ENCODE data around the gene CADPS. TPM values are rescaled to one million over a fixed set of nuclear protein-coding genes. Genes with fewer than 3 reads are reported as not detected.

CADPS gene
- total and polyA plus RNA-seq, 2 of the 4 experiments (the other 2 are of a cell fraction): not detected

DNA sequence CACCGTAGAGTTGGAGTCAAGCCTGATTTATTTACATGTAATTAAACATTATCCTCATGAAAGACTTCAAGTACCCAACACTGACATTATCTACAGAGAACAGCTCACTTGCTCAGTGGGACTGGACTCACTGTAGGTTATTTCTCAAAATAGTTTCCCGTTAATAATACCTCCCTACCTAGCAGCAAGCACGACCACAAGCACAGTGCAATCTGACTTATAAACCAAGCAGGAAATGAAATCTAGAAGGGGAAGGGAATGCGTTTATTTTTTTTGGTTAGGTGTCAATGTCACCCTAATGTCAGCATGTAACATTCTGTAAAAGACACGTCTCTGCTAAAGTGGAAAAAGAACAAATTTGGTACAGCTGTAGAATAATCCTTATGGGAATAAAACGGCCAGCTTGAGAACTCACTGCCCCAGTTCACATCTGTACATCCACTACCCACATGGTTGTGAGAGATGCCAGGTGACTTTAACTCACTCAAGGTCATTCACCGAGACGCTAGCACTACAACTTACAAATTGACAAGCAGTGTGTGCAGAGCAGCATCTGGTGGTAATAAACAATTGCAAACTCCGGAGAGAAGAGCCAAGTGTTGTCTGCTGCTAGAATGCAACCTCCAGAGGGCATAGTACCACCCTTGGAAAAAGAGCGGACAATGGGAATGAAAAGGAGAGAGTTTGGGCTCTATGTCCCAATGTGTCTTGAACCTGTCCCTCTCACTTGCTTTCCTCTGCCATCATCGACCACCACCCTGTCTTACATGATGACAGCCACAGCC, 242.5 kb downstream of the CADPS start:
- H2AFZ ChIP-seq (replicated peaks; ENCODE audit: low read length, poor library complexity): no peak overlapping the region
- no peak overlapping the region for H3K56ac ChIP-seq (ENCODE audit: extremely low read depth, insufficient read depth, low read length)
- H3K36me3 ChIP-seq (ENCODE audit: control insufficient read depth, insufficient read depth, low read length): no peaks in the 10 kb centered on the region
- no peak overlapping the region for H2BK15ac ChIP-seq (ENCODE audit: low read depth, low read length)
- no peak for DNase-seq
- no peak overlapping the region for H3K4ac ChIP-seq (ENCODE audit: low read depth, low read length)
- no peak overlapping the region for H4K91ac ChIP-seq (ENCODE audit: insufficient read depth, low read depth, low read length)
- H4K5ac ChIP-seq (ENCODE audit: low read depth, low read length): no peak overlapping the region
- no peak for ATAC-seq (ENCODE audit: low read depth)
- no peak overlapping the region for H3K4me2 ChIP-seq (ENCODE audit: low read depth, low read length)
- 57% methylated on average over 1 of the region's 11 CpGs; no CpG with 5 or more reads in 1 of the 2 experiments for WGBS, 2 experiments (ENCODE audit: extremely low coverage in 2 of 2, insufficient read length in 1 of 2)
- CTCF ChIA-PET: interaction anchor here (1.2 kb wide), 1 partner anchor 10 kb away, joined by 5 read pairs; no protein-coding TSS in a partner anchor
- intact Hi-C loops (cut with micrococcal nuclease) (no loop called here), in situ Hi-C loops (cut with MboI; ENCODE audit: low sequenced_read_pairs) (no loop called here), dilution Hi-C loops (cut with HindIII; ENCODE audit: low sequenced_read_pairs, unreplicated experiment) (no loop called here)
- no peak overlapping the region for H2AK5ac ChIP-seq (ENCODE audit: low read depth, low read length)
- H2BK120ac ChIP-seq (ENCODE audit: low read depth, low read length): no peak overlapping the region
- H4K8ac ChIP-seq (ENCODE audit: low read depth in 2 of 2, low read length in 2 of 2): no peak overlapping the region
- no peak overlapping the region for H3K18ac ChIP-seq (ENCODE audit: low read depth, low read length)
- no TSS peak for BruUV-seq (replicated peaks)
- peaks cover 2% of the 10 kb centered on the region; the same call in 1 of the 2 replicates for H3K9me1 ChIP-seq (ENCODE audit: insufficient read depth, low read length)
- H3K9ac ChIP-seq (ENCODE audit: low read depth, low read length): no peak overlapping the region
- no peak overlapping the region for H3K14ac ChIP-seq (replicated peaks; ENCODE audit: low read depth, low read length)
- no peak overlapping the region for H2BK20ac ChIP-seq (ENCODE audit: low read depth, low read length)
- no peaks in the 10 kb centered on the region for H4K20me1 ChIP-seq (ENCODE audit: insufficient read depth, low read length)
- H2AK9ac ChIP-seq (replicated peaks; ENCODE audit: low read depth, low read length, poor library complexity): no peak overlapping the region
- no peak overlapping the region for H3K27ac ChIP-seq (ENCODE audit: insufficient read depth, low read length)
- no peaks in the 10 kb centered on the region for H3K4me1 ChIP-seq (ENCODE audit: control insufficient read depth, insufficient read depth, low read length)
- H2BK5ac ChIP-seq (ENCODE audit: low read depth, low read length, poor library complexity, severe bottlenecking): no peak overlapping the region
- H3K9me3 ChIP-seq (ENCODE audit: control insufficient read depth, insufficient read depth, low read length): no peaks in the 10 kb centered on the region
- no peak overlapping the region for H3K4me3 ChIP-seq (ENCODE audit: insufficient read depth, low read depth, low read length)
- POLR2A ChIA-PET (ENCODE audit: unreplicated experiment): no interaction called here
- H3K23ac ChIP-seq (ENCODE audit: low read depth, low read length): no peak overlapping the region
- H3K79me1 ChIP-seq (ENCODE audit: low read depth in 1 of 2, low read length in 2 of 2): no peaks in the 10 kb centered on the region
- peaks cover 9% of the 10 kb centered on the region for H3K27me3 ChIP-seq (ENCODE audit: control insufficient read depth, insufficient read depth, low read length)
- TF ChIP-seq, protein P1, sequence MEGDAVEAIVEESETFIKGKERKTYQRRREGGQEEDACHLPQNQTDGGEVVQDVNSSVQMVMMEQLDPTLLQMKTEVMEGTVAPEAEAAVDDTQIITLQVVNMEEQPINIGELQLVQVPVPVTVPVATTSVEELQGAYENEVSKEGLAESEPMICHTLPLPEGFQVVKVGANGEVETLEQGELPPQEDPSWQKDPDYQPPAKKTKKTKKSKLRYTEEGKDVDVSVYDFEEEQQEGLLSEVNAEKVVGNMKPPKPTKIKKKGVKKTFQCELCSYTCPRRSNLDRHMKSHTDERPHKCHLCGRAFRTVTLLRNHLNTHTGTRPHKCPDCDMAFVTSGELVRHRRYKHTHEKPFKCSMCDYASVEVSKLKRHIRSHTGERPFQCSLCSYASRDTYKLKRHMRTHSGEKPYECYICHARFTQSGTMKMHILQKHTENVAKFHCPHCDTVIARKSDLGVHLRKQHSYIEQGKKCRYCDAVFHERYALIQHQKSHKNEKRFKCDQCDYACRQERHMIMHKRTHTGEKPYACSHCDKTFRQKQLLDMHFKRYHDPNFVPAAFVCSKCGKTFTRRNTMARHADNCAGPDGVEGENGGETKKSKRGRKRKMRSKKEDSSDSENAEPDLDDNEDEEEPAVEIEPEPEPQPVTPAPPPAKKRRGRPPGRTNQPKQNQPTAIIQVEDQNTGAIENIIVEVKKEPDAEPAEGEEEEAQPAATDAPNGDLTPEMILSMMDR (conservative IDR thresholded peaks at IDR 0.05; ENCODE audit: low read depth, low read length): no peak
- TF ChIP-seq RAD21 (IDR thresholded peaks at IDR 0.05; ENCODE audit: low read length) (no peak), MAZ (IDR thresholded peaks at IDR 0.05; ENCODE audit: borderline replicate concordance, low read depth, low read length) (no peak), CHD1 (IDR thresholded peaks at IDR 0.05; ENCODE audit: low read depth, low read length) (no peak), BHLHE40 (IDR thresholded peaks at IDR 0.05; ENCODE audit: low read depth, low read length) (no peak), CEBPB (IDR thresholded peaks at IDR 0.05; ENCODE audit: low read depth, low read length) (no peak), POLR2A (IDR thresholded peaks at IDR 0.05; ENCODE audit: low read depth, low read length) (no peak), NFE2L2 (IDR thresholded peaks at IDR 0.05; ENCODE audit: low read depth, low read length) (no peak), MAFK (IDR thresholded peaks at IDR 0.05; ENCODE audit: low read depth, low read length) (no peak), MXI1 (IDR thresholded peaks at IDR 0.05; ENCODE audit: borderline replicate concordance, low read depth, low read length) (no peak), FOS (IDR thresholded peaks at IDR 0.05; ENCODE audit: low read depth, low read length) (no peak), SMC3 (IDR thresholded peaks at IDR 0.05; ENCODE audit: low read depth, low read length) (no peak), RFX5 (IDR thresholded peaks at IDR 0.05; ENCODE audit: low read depth, low read length) (no peak)
- TF ChIP-seq, protein P2, sequence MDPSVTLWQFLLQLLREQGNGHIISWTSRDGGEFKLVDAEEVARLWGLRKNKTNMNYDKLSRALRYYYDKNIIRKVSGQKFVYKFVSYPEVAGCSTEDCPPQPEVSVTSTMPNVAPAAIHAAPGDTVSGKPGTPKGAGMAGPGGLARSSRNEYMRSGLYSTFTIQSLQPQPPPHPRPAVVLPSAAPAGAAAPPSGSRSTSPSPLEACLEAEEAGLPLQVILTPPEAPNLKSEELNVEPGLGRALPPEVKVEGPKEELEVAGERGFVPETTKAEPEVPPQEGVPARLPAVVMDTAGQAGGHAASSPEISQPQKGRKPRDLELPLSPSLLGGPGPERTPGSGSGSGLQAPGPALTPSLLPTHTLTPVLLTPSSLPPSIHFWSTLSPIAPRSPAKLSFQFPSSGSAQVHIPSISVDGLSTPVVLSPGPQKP (IDR thresholded peaks at IDR 0.05; ENCODE audit: borderline replicate concordance, low read depth, low read length): no peak
- TF ChIP-seq, protein P3, sequence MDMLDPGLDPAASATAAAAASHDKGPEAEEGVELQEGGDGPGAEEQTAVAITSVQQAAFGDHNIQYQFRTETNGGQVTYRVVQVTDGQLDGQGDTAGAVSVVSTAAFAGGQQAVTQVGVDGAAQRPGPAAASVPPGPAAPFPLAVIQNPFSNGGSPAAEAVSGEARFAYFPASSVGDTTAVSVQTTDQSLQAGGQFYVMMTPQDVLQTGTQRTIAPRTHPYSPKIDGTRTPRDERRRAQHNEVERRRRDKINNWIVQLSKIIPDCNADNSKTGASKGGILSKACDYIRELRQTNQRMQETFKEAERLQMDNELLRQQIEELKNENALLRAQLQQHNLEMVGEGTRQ (IDR thresholded peaks at IDR 0.05; ENCODE audit: low read depth, low read length): no peak
